IMR-90 (cell line): ENCODE data around the gene ANKRD2.

Experiments
- BHLHE40 ChIP-seq: fragments of 150-350 bp; IDR thresholded peaks from 2 replicates; pipeline ENCODE4 v1.6.1; 2016; ENCODE audit warnings: mild to moderate bottlenecking, low read depth, low read length
- CEBPB ChIP-seq: IDR thresholded peaks from 2 replicates; pipeline ENCODE4 v1.6.1; 2012; ENCODE audit warnings: low read depth, low read length, improper control_type of control experiment
- CTCF ChIP-seq: conservative IDR thresholded peaks from 2 replicates; pipeline ENCODE4 v1.5.1; 2012; ENCODE audit warnings: mild to moderate bottlenecking, low read depth, low read length, improper control_type of control experiment
- FOS ChIP-seq: fragments of 150-350 bp; IDR thresholded peaks from 2 replicates; pipeline ENCODE4 v1.6.1; 2016; ENCODE audit warnings: low read depth, low read length
- MAFK ChIP-seq: IDR thresholded peaks from 2 replicates; pipeline ENCODE4 v1.6.1; 2012; ENCODE audit warnings: low read depth, low read length, improper control_type of control experiment
- MXI1 ChIP-seq: IDR thresholded peaks from 2 replicates; pipeline ENCODE4 v1.6.1; 2012; ENCODE audit warnings: low read depth, mild to moderate bottlenecking, low read length, moderate library complexity, borderline replicate concordance
- POLR2A ChIP-seq: IDR thresholded peaks from 2 replicates; pipeline ENCODE4 v1.6.1; 2012; ENCODE audit warnings: mild to moderate bottlenecking, low read depth, low read length
- RAD21 ChIP-seq: IDR thresholded peaks from 2 replicates; pipeline ENCODE4 v1.6.1; 2012; ENCODE audit warnings: low read length, improper control_type of control experiment
- RFX5 ChIP-seq: IDR thresholded peaks from 2 replicates; pipeline ENCODE4 v1.8.0; 2012; ENCODE audit warnings: low read depth, mild to moderate bottlenecking, low read length, moderate library complexity
- SMC3 ChIP-seq: fragments of 150-350 bp; IDR thresholded peaks from 2 replicates; pipeline ENCODE4 v1.6.1; 2016; ENCODE audit warnings: low read depth, mild to moderate bottlenecking, antibody characterized with exemption, low read length, moderate library complexity
- USF2 ChIP-seq: fragments of 150-350 bp; IDR thresholded peaks from 2 replicates; pipeline ENCODE4 v1.6.1; 2017; ENCODE audit warnings: mild to moderate bottlenecking, antibody characterized with exemption, low read length, low read depth

- TF ChIP-seq CTCF (no peak), SMC3 (no peak), POLR2A (no peak), RAD21 (no peak), USF2 (no peak), RFX5 (no peak), MXI1 (no peak), MAFK (no peak), BHLHE40 (no peak), FOS (no peak), CEBPB (no peak)
Measured at GRCh38 chr10:97570146-97570788, 2.3 kb upstream of the ANKRD2 start.
